ENCODE results near the gene MAPT.
"Not testable (repeated sequence)": the region's sequence is repeated elsewhere in the genome, so short reads cannot be mapped to it uniquely, and the experiment has no call there.

MAPT gene

GRCh38 chr17:45900723-45901415 is 6.5 kb downstream of the MAPT start:
- DNase-seq (ENCODE audit: low read depth) = no peak

GRCh38 chr17:45902892-45903346 is 8.6 kb downstream of the MAPT start:
- DNase-seq (ENCODE audit: low read depth) = no peak

GRCh38 chr17:45904866-45905265 is 10.5 kb downstream of the MAPT start:
- DNase-seq (ENCODE audit: low read depth) = no peak

- DNase-seq (ENCODE audit: low read depth) = no peak
Observed at GRCh38 chr17:45905814-45906213, 11.5 kb downstream of the MAPT start.

GRCh38 chr17:45906237-45906636 is 11.9 kb downstream of the MAPT start:
- no peak for DNase-seq (ENCODE audit: low read depth)

GRCh38 chr17:45906927-45907622 is 12.7 kb downstream of the MAPT start:
- no peak for DNase-seq (ENCODE audit: low read depth)

GRCh38 chr17:45907750-45908395 is 13.5 kb downstream of the MAPT start:
- no peak for DNase-seq (ENCODE audit: low read depth)

GRCh38 chr17:45908460-45908859 is 14.1 kb downstream of the MAPT start:
- DNase-seq (ENCODE audit: low read depth) = no peak

GRCh38 chr17:45908935-45909334 is 14.6 kb downstream of the MAPT start:
- DNase-seq (ENCODE audit: low read depth) = no peak

- DNase-seq (ENCODE audit: low read depth) = no peak
Observed at GRCh38 chr17:45910667-45911066, 16.3 kb downstream of the MAPT start.

GRCh38 chr17:45912319-45912718 is 18.0 kb downstream of the MAPT start:
- no peak for DNase-seq (ENCODE audit: low read depth)

- not testable (repeated sequence) for DNase-seq (ENCODE audit: low read depth)
Observed at GRCh38 chr17:45913030-45913429, 18.7 kb downstream of the MAPT start.

- no peak for DNase-seq (ENCODE audit: low read depth)
Observed at GRCh38 chr17:45914047-45914717, 19.8 kb downstream of the MAPT start.

GRCh38 chr17:45915263-45915662 is 20.9 kb downstream of the MAPT start:
- no peak for DNase-seq (ENCODE audit: low read depth)

GRCh38 chr17:45917081-45917480 is 22.7 kb downstream of the MAPT start:
- no peak for DNase-seq (ENCODE audit: low read depth)

GRCh38 chr17:45918241-45918745 is 23.9 kb downstream of the MAPT start:
- DNase-seq (ENCODE audit: low read depth) = no peak

- no peak for DNase-seq (ENCODE audit: low read depth)
Observed at GRCh38 chr17:45919136-45919535, 24.8 kb downstream of the MAPT start.

GRCh38 chr17:45920083-45920482 is 25.7 kb downstream of the MAPT start:
- DNase-seq (ENCODE audit: low read depth) = no peak

- peak; percentile 16 for DNase-seq (ENCODE audit: low read depth)
Observed at GRCh38 chr17:45923511-45924268, 29.3 kb downstream of the MAPT start.

GRCh38 chr17:45924332-45924820 is 30.0 kb downstream of the MAPT start:
- no peak for DNase-seq (ENCODE audit: low read depth)

GRCh38 chr17:45925311-45925710 is 31.0 kb downstream of the MAPT start:
- DNase-seq (ENCODE audit: low read depth) = no peak

Data from EH (cell line).